NCI-H82 (cell line): ENCODE results near the gene ARHGAP18.
A peak's percentile ranks its signal among the peaks of the same experiment; 100 is the strongest.
"Not testable (repeated sequence)": the region's sequence is repeated elsewhere in the genome, so short reads cannot be mapped to it uniquely, and the experiment has no call there.

Experiments
- DNase-seq: peaks from one replicate; lab custom pipeline; 2025; lab: John Stamatoyannopoulos, UW

The ARHGAP18 gene

GRCh38 chr6:129577691-129578090 is 132.3 kb downstream of the ARHGAP18 start:
- DNase-seq, result no peak

GRCh38 chr6:129576456-129576855 is 133.5 kb downstream of the ARHGAP18 start:
- no peak for DNase-seq

GRCh38 chr6:129575378-129576118 is 134.4 kb downstream of the ARHGAP18 start:
- DNase-seq, result peak; percentile 65

- not testable (repeated sequence) for DNase-seq
Measured at GRCh38 chr6:129574605-129575004, 135.4 kb downstream of the ARHGAP18 start.

- DNase-seq, result not testable (repeated sequence)
Measured at GRCh38 chr6:129570929-129571328, 139.0 kb downstream of the ARHGAP18 start.

GRCh38 chr6:129568015-129568414 is 142.0 kb downstream of the ARHGAP18 start:
- DNase-seq, result no peak

- DNase-seq, result peak; percentile 49
Measured at GRCh38 chr6:129567374-129567773, 142.6 kb downstream of the ARHGAP18 start.

- no peak for DNase-seq
Measured at GRCh38 chr6:129565811-129566210, 144.2 kb downstream of the ARHGAP18 start.

- no peak for DNase-seq
Measured at GRCh38 chr6:129565366-129565765, 144.6 kb downstream of the ARHGAP18 start.

- DNase-seq, result no peak
Measured at GRCh38 chr6:129558248-129558647, 151.7 kb downstream of the ARHGAP18 start.

GRCh38 chr6:129555206-129555832 is 154.7 kb downstream of the ARHGAP18 start:
- no peak for DNase-seq

- no peak for DNase-seq
Measured at GRCh38 chr6:129552413-129552812, 157.6 kb downstream of the ARHGAP18 start.

GRCh38 chr6:129551486-129551885 is 158.5 kb downstream of the ARHGAP18 start:
- no peak for DNase-seq

- DNase-seq, result no peak
Measured at GRCh38 chr6:129546702-129547101, 163.3 kb downstream of the ARHGAP18 start.

- no peak for DNase-seq
Measured at GRCh38 chr6:129544892-129545612, 164.9 kb downstream of the ARHGAP18 start.

- DNase-seq, result no peak
Measured at GRCh38 chr6:129543981-129544380, 166.0 kb downstream of the ARHGAP18 start.

GRCh38 chr6:129542705-129543104 is 167.3 kb downstream of the ARHGAP18 start:
- DNase-seq, result no peak

GRCh38 chr6:129539032-129539431 is 170.9 kb downstream of the ARHGAP18 start:
- peak; percentile 17 for DNase-seq

- DNase-seq, result no peak
Measured at GRCh38 chr6:129536271-129536670, 173.7 kb downstream of the ARHGAP18 start.

GRCh38 chr6:129534926-129535325 is 175.1 kb downstream of the ARHGAP18 start:
- no peak for DNase-seq
